Vagina (tissue), 2 donors: Measurements from ENCODE around the gene NFIB.

Experiments
- POLR2A ChIP-seq, 2 donors: fragments of 450-650 bp; IDR thresholded peaks; one replicate each; pipeline ENCODE4 v1.6.1; 2017; ENCODE audit warnings: antibody characterized with exemption in 2 of 2, mild to moderate bottlenecking in 2 of 2, moderate library complexity in 2 of 2
- TF ChIP-seq, protein P1 (sequence below), 3 experiments: fragments of 450-650 bp in 2 of 3; fragments of 200-600 bp in 1 of 3; sonication (generic) in 1 of 3; IDR thresholded peaks; one replicate each; pipeline ENCODE4 v1.5.1; 2017 to 2019; ENCODE audit warnings: antibody characterized with exemption in 3 of 3, mild to moderate bottlenecking in 2 of 3, moderate library complexity in 2 of 3

DNA sequence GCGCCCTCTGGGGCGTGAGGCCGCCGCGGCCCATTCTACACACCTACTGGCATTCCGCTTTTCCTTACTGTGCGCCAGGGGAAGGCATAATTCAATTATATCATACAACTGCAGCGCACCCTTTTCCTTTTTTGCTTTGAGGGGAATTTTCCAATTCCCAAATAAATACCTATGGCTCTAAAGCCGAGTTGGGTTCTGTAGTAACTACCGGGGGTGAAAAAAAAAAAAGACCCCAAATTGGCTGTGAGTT lies 34.1 kb upstream of the NFIB start:
- no peak for TF ChIP-seq POLR2A (IDR thresholded peaks at IDR 0.05)
- TF ChIP-seq, protein P1, sequence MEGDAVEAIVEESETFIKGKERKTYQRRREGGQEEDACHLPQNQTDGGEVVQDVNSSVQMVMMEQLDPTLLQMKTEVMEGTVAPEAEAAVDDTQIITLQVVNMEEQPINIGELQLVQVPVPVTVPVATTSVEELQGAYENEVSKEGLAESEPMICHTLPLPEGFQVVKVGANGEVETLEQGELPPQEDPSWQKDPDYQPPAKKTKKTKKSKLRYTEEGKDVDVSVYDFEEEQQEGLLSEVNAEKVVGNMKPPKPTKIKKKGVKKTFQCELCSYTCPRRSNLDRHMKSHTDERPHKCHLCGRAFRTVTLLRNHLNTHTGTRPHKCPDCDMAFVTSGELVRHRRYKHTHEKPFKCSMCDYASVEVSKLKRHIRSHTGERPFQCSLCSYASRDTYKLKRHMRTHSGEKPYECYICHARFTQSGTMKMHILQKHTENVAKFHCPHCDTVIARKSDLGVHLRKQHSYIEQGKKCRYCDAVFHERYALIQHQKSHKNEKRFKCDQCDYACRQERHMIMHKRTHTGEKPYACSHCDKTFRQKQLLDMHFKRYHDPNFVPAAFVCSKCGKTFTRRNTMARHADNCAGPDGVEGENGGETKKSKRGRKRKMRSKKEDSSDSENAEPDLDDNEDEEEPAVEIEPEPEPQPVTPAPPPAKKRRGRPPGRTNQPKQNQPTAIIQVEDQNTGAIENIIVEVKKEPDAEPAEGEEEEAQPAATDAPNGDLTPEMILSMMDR (IDR thresholded peaks at IDR 0.05): no peak
